Kidney (tissue), 14 donors: ENCODE data around the gene RADIL. TPM values are rescaled to one million over a fixed set of nuclear protein-coding genes. Genes with fewer than 3 reads are reported as not detected.

Experiments
- DNase-seq, 5 donors: peaks; one replicate each; pipeline ENCODE4 v3.0.0-alpha.2; 2013 to 2020
- FAIRE-seq: peaks from 2 replicates; lab custom pipeline; 2012; peaks lifted over from hg19 to GRCh38; lab: Jason Lieb, UNC
- H3K27ac ChIP-seq, 2 donors: one replicate each; pipeline ENCODE4 v1.7.0; 2013; ENCODE audit warnings: low read depth in 2 of 2, low read length in 2 of 2, inconsistent platforms in 1 of 2
- H3K27me3 ChIP-seq: one replicate; pipeline ENCODE4 v1.7.1; 2013; ENCODE audit warnings: low read length, inconsistent platforms; ENCODE audit not compliant: control insufficient read depth, insufficient read depth
- H3K36me3 ChIP-seq, 3 donors: one replicate each; pipeline versions ENCODE4 v1.7.0 to v1.7.1; 2013; ENCODE audit warnings: low read length in 3 of 3, control low read depth in 1 of 3, inconsistent platforms in 1 of 3; ENCODE audit not compliant: insufficient read depth in 3 of 3, control insufficient read depth in 2 of 3
- H3K4me1 ChIP-seq, 3 donors: one replicate each; pipeline versions ENCODE4 v1.7.0 to v1.7.1; 2013; ENCODE audit warnings: low read length in 3 of 3, inconsistent platforms in 1 of 3, low read depth in 1 of 3; ENCODE audit not compliant: control insufficient read depth in 2 of 3, insufficient read depth in 2 of 3
- H3K4me3 ChIP-seq, 3 donors: one replicate each; pipeline versions ENCODE4 v1.7.0 to v1.8.1; 2013; ENCODE audit warnings: low read length in 3 of 3, control low read depth in 1 of 3, inconsistent platforms in 1 of 3
- H3K9ac ChIP-seq, 3 donors: one replicate each; pipeline versions ENCODE4 v1.7.0 to v1.7.1; 2013; ENCODE audit warnings: low read length in 3 of 3, control low read depth in 1 of 3, inconsistent platforms in 1 of 3
- H3K9me3 ChIP-seq, 3 donors: one replicate each; pipeline versions ENCODE4 v1.7.0 to v1.7.1; 2013; ENCODE audit warnings: low read length in 3 of 3, control low read depth in 1 of 3, inconsistent platforms in 1 of 3; ENCODE audit not compliant: control insufficient read depth in 2 of 3, insufficient read depth in 1 of 3
- intact Hi-C: fragments of 100-400 bp; cut with DNase I; formaldehyde crosslinking; loops from one replicate; pipeline ENCODE4 v1.11.1; 2022
- polyA plus RNA-seq: library from polyadenylated mRNA; stranded (reverse); fragments of 350-450 nt; fragmentation: Illumina TruSeq; extraction: RNeasy Lipid Tissue Mini Kit (QIAGEN cat#74804); gene quantifications from one replicate; pipeline ENCODE4 v1.2.3, GENCODE V29; 2014; ENCODE audit warnings: low read depth, low replicate concordance; ENCODE audit not compliant: insufficient read depth
- total RNA-seq: library from RNA; stranded (reverse); fragmentation: NEBNext Ultra II Directional; extraction: Animal tissue kit (Norgen Biotek cat#: 25700); gene quantifications from one replicate; pipeline ENCODE4 v1.2.1, GENCODE V29; 2021
- TF ChIP-seq, protein P1 (sequence below): IDR thresholded peaks from 3 replicates; pipeline ENCODE4 v1.5.1; 2012; ENCODE audit warnings: mild to moderate bottlenecking, moderate library complexity, borderline replicate concordance; ENCODE audit not compliant: insufficient read depth; ENCODE audit errors: extremely low read depth
- donor health status: control.
- donor health status: control.
- donor health status: control.
- donor health status: control.
- donor health status: control.
- donor health status: DM: yes; HTN: yes; CAD: no.
- donor health status: Normal renal cell carcinoma (clear cell type).

Gene RADIL
- total and polyA plus RNA-seq, 2 donors from 2014 or later, result 1.0 to 1.7 TPM

DNA sequence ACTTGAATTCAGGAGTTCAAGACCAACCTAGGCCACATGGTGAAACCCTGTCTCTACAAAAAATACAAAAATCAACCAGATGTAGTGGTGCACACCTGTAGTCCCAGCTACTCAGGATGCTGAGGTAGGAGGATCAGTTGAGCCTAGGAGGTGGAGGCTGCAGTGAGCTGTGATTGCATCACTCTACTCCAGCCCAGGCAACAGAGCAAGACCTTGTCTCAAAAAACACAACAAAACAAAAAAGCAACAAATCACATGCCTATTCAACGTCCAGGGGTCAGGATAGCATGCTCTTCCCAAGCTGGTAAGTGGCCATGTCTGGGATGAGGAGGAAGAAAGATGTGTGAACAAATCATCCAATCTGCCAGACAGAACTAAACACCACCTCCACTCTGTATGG is 6.2 kb upstream of the RADIL start:
- TF ChIP-seq, protein P1, sequence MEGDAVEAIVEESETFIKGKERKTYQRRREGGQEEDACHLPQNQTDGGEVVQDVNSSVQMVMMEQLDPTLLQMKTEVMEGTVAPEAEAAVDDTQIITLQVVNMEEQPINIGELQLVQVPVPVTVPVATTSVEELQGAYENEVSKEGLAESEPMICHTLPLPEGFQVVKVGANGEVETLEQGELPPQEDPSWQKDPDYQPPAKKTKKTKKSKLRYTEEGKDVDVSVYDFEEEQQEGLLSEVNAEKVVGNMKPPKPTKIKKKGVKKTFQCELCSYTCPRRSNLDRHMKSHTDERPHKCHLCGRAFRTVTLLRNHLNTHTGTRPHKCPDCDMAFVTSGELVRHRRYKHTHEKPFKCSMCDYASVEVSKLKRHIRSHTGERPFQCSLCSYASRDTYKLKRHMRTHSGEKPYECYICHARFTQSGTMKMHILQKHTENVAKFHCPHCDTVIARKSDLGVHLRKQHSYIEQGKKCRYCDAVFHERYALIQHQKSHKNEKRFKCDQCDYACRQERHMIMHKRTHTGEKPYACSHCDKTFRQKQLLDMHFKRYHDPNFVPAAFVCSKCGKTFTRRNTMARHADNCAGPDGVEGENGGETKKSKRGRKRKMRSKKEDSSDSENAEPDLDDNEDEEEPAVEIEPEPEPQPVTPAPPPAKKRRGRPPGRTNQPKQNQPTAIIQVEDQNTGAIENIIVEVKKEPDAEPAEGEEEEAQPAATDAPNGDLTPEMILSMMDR, result no peak
- no peak overlapping the region for H3K9ac ChIP-seq
- H3K36me3 ChIP-seq, result no peaks in the 10 kb centered on the region
- no peak overlapping the region for H3K4me3 ChIP-seq
- intact Hi-C loops, result no loop called here
- peaks cover 0 to 6% (median 0%) of the 10 kb centered on the region in 3 donors for H3K9me3 ChIP-seq
- DNase-seq (no peak), FAIRE-seq (no peak)
- H3K27me3 ChIP-seq, result no peaks in the 10 kb centered on the region
- H3K4me1 ChIP-seq, result no peaks in the 10 kb centered on the region
- H3K27ac ChIP-seq, result no peak overlapping the region

DNA sequence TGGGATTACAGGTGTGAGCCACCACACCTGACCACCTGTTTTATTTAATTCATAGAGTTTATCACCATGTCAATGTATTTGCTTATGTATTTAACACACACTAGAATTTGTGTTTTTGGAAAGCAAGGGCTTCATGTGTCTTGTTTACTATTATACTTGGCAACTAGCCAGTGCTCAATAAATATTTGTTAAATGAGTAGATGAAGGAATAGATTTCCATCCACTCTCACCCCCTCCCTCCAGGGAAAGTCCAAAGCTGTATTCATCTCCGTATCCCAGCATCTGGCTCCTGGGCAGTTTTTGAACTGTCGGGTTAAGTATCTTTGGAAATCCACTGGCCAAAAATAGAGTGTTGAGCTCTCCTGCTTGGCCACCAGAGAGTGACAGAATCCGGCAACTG is 4.6 kb upstream of the RADIL start:
- DNase-seq (peak in 1 of 5 donors; percentile 18), FAIRE-seq (no peak)
- Histone ChIP-seq H3K36me3 (no peaks in the 10 kb centered on the region), H3K9ac (no peak overlapping the region), H3K4me1 (no peaks in the 10 kb centered on the region), H3K27ac (no peak overlapping the region), H3K9me3 (no peaks in the 10 kb centered on the region), H3K4me3 (no peak overlapping the region), H3K27me3 (no peaks in the 10 kb centered on the region)
- TF ChIP-seq, protein P1, result no peak
- intact Hi-C loops, result no loop called here

DNA sequence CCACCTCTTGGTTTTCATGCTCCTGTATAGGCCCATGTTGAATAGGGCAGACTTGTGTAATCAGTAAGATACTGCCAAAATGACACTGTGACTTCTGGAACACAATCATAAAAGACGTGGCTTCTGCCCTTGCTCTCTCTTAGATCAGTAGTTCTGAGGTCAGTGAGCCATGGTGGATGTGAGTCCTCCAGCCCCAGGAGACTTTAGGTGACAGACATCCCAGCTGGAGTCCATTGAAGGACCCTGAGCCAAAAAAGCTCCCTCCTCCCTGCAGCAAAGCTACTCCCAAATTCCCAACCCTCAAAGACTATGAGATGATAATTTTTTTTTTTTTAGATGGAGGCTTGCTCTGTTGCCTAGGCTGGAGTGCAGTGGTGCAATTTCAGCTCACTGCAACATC is 3.2 kb upstream of the RADIL start:
- intact Hi-C loops, result no loop called here
- no peaks in the 10 kb centered on the region for H3K4me1 ChIP-seq
- H3K27me3 ChIP-seq, result no peaks in the 10 kb centered on the region
- no peaks in the 10 kb centered on the region for H3K9me3 ChIP-seq
- H3K4me3 ChIP-seq, result no peak overlapping the region
- H3K36me3 ChIP-seq, result no peaks in the 10 kb centered on the region
- no peak overlapping the region for H3K27ac ChIP-seq
- TF ChIP-seq, protein P1, result no peak
- peak in 1 of 5 donors; percentile 2 for DNase-seq
- FAIRE-seq, result no peak
- H3K9ac ChIP-seq, result no peak overlapping the region

DNA sequence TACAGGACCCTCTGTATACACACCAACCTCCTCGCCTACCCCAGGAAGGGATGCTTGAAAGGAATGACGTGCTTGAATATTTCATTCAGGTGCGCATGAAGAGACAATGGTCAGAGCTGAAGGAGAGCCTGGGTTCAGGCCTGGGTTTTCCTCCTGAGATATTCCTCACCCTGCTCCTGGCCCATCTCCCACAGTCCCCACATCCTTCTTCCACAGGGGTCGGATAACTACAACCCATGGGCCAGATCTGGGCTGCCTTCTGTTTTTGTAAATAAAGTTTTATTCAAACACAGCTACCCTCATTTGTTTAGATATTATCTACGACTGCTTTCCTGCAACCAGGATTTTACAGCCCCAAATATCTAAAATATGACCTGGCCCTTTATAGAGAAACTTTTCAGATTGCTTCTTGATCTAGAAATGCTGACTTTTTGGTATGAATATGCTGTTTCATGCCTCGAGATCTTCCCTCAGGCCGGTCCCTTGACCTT is 1.8 kb upstream of the RADIL start:
- no peak for FAIRE-seq
- intact Hi-C loops, result no loop called here

More for the DNA sequence above, 1.8 kb upstream of the RADIL start:
- Histone ChIP-seq H3K4me3 (no peak overlapping the region), H3K4me1 (no peaks in the 10 kb centered on the region), H3K27me3 (no peaks in the 10 kb centered on the region), H3K27ac (no peak overlapping the region), H3K9ac (no peak overlapping the region), H3K9me3 (no peaks in the 10 kb centered on the region), H3K36me3 (no peaks in the 10 kb centered on the region)
- TF ChIP-seq, protein P1, result no peak
- DNase-seq, result peak in 1 of 5 donors; percentile 16
